T1000 (cell line): ENCODE measurements around the gene CLEC12A.

Source experiments
- DNase-seq: peaks from one replicate; lab custom pipeline; 2025; ENCODE audit warnings: mixed read lengths; lab: John Stamatoyannopoulos, UW

CLEC12A gene

DNA sequence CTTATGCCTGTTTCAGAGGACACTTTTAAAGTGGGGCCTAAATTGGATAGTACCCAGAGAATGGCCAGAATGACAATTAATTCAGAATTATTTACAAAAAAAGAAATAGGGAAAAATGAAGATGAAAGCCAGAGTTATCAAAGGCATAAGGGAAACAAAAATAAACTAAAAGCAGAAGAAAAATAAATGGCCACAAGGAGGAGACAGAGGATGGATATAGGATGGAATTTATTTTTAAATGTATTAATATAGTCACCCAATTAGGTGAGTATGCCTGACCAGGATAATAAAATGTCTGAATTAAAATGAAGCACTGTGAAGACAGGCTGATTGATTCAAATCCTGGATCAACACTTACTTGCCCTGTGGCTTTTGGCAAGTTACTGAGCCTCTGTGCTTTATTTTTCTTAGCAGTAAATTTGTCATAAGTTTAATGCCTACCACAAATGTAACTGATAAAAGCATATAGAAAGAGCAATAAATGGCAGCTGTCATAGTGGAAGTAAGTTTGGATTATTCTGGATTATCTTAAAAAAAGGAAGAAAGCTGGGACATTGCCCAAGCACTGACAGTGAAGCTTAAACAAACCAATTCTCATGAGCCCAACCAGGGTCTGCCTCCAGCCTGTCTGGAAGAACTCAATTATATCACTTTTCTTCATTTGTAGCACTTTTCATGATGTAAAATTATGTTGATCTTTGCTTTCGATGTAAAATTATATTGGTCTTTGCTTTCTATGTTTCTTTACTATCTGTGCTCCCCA is 62.8 kb downstream of the CLEC12A start:
- no peak for DNase-seq
